Kidney (tissue), 14 donors: ENCODE data around the gene OLA1. TPM values are rescaled to one million over a fixed set of nuclear protein-coding genes. Genes with fewer than 3 reads are reported as not detected.

Experiments
- DNase-seq, 5 donors: peaks; one replicate each; pipeline ENCODE4 v3.0.0-alpha.2; 2013 to 2020
- FAIRE-seq: peaks from 2 replicates; lab custom pipeline; 2012; peaks lifted over from hg19 to GRCh38; lab: Jason Lieb, UNC
- H3K27ac ChIP-seq, 2 donors: one replicate each; pipeline ENCODE4 v1.7.0; 2013; ENCODE audit warnings: low read depth in 2 of 2, low read length in 2 of 2, inconsistent platforms in 1 of 2
- H3K27me3 ChIP-seq: one replicate; pipeline ENCODE4 v1.7.1; 2013; ENCODE audit warnings: low read length, inconsistent platforms; ENCODE audit not compliant: control insufficient read depth, insufficient read depth
- H3K36me3 ChIP-seq, 3 donors: one replicate each; pipeline versions ENCODE4 v1.7.0 to v1.7.1; 2013; ENCODE audit warnings: low read length in 3 of 3, control low read depth in 1 of 3, inconsistent platforms in 1 of 3; ENCODE audit not compliant: insufficient read depth in 3 of 3, control insufficient read depth in 2 of 3
- H3K4me1 ChIP-seq, 3 donors: one replicate each; pipeline versions ENCODE4 v1.7.0 to v1.7.1; 2013; ENCODE audit warnings: low read length in 3 of 3, inconsistent platforms in 1 of 3, low read depth in 1 of 3; ENCODE audit not compliant: control insufficient read depth in 2 of 3, insufficient read depth in 2 of 3
- H3K4me3 ChIP-seq, 3 donors: one replicate each; pipeline versions ENCODE4 v1.7.0 to v1.8.1; 2013; ENCODE audit warnings: low read length in 3 of 3, control low read depth in 1 of 3, inconsistent platforms in 1 of 3
- H3K9ac ChIP-seq, 3 donors: one replicate each; pipeline versions ENCODE4 v1.7.0 to v1.7.1; 2013; ENCODE audit warnings: low read length in 3 of 3, control low read depth in 1 of 3, inconsistent platforms in 1 of 3
- H3K9me3 ChIP-seq, 3 donors: one replicate each; pipeline versions ENCODE4 v1.7.0 to v1.7.1; 2013; ENCODE audit warnings: low read length in 3 of 3, control low read depth in 1 of 3, inconsistent platforms in 1 of 3; ENCODE audit not compliant: control insufficient read depth in 2 of 3, insufficient read depth in 1 of 3
- intact Hi-C: fragments of 100-400 bp; cut with DNase I; formaldehyde crosslinking; loops from one replicate; pipeline ENCODE4 v1.11.1; 2022
- polyA plus RNA-seq: library from polyadenylated mRNA; stranded (reverse); fragments of 350-450 nt; fragmentation: Illumina TruSeq; extraction: RNeasy Lipid Tissue Mini Kit (QIAGEN cat#74804); gene quantifications from one replicate; pipeline ENCODE4 v1.2.3, GENCODE V29; 2014; ENCODE audit warnings: low read depth, low replicate concordance; ENCODE audit not compliant: insufficient read depth
- total RNA-seq: library from RNA; stranded (reverse); fragmentation: NEBNext Ultra II Directional; extraction: Animal tissue kit (Norgen Biotek cat#: 25700); gene quantifications from one replicate; pipeline ENCODE4 v1.2.1, GENCODE V29; 2021
- TF ChIP-seq, protein P1 (sequence below): IDR thresholded peaks from 3 replicates; pipeline ENCODE4 v1.5.1; 2012; ENCODE audit warnings: mild to moderate bottlenecking, moderate library complexity, borderline replicate concordance; ENCODE audit not compliant: insufficient read depth; ENCODE audit errors: extremely low read depth
- donor health status: control.
- donor health status: control.
- donor health status: control.
- donor health status: control.
- donor health status: control.
- donor health status: DM: yes; HTN: yes; CAD: no.
- donor health status: Normal renal cell carcinoma (clear cell type).

The OLA1 gene
- total and polyA plus RNA-seq, 2 donors from 2014 or later: 64.2 to 90.0 TPM

DNA sequence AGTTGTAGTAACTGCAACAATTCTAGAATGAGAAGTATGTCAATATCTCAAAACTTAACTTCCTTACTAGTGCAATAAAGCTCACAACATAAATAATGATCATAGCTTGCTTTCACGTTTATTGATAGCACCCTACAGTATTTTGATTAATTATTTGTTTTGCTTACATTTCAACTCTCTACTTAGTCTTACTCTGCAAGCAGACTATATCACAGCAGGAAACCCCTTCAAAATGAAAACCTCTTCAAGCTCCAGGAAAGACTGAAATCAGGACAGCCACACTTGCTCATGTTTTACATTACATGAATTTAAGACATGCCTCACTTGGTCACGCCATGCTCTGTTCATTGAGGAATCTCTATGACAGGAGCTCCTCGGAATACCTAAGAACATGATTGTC is 3.3 kb downstream of the OLA1 start:
- Histone ChIP-seq H3K4me3 (no peak overlapping the region), H3K27me3 (no peaks in the 10 kb centered on the region), H3K27ac (no peak overlapping the region), H3K9me3 (no peaks in the 10 kb centered on the region), H3K36me3 (peaks cover 0 to 5% (median 2%) of the 10 kb centered on the region in 3 donors), H3K9ac (no peak overlapping the region), H3K4me1 (peaks cover 0 to 5% (median 0%) of the 10 kb centered on the region in 3 donors)
- no peak for FAIRE-seq
- intact Hi-C loops: no loop called here
- DNase-seq: no peak
- TF ChIP-seq, protein P1, sequence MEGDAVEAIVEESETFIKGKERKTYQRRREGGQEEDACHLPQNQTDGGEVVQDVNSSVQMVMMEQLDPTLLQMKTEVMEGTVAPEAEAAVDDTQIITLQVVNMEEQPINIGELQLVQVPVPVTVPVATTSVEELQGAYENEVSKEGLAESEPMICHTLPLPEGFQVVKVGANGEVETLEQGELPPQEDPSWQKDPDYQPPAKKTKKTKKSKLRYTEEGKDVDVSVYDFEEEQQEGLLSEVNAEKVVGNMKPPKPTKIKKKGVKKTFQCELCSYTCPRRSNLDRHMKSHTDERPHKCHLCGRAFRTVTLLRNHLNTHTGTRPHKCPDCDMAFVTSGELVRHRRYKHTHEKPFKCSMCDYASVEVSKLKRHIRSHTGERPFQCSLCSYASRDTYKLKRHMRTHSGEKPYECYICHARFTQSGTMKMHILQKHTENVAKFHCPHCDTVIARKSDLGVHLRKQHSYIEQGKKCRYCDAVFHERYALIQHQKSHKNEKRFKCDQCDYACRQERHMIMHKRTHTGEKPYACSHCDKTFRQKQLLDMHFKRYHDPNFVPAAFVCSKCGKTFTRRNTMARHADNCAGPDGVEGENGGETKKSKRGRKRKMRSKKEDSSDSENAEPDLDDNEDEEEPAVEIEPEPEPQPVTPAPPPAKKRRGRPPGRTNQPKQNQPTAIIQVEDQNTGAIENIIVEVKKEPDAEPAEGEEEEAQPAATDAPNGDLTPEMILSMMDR: no peak

DNA sequence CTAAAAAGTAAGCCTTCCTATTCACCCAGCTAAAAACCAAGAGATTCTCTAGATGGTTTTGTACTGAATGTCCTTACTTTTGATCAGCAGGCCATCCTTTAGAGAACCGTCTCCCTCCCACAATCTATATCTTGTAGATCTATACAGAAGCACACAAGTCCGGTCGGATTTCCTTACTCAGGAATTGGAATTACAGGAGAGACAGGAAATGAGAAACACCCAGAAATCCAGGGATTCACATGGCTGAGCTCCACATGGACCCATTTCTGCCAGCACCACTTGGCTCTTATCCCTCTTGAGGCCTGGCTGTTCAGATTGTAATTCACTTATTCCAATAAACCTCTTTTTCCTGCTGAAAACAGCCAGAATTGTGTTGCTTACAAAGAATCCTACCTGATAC is 4.5 kb downstream of the OLA1 start:
- Histone ChIP-seq H3K36me3 (peaks cover 0 to 5% (median 2%) of the 10 kb centered on the region in 3 donors), H3K9me3 (no peaks in the 10 kb centered on the region), H3K4me1 (peaks cover 0 to 3% (median 0%) of the 10 kb centered on the region in 3 donors), H3K4me3 (no peak overlapping the region), H3K27me3 (no peaks in the 10 kb centered on the region), H3K9ac (no peak overlapping the region), H3K27ac (no peak overlapping the region)
- FAIRE-seq: no peak
- intact Hi-C loops: no loop called here
- TF ChIP-seq, protein P1: no peak
- DNase-seq: no peak

DNA sequence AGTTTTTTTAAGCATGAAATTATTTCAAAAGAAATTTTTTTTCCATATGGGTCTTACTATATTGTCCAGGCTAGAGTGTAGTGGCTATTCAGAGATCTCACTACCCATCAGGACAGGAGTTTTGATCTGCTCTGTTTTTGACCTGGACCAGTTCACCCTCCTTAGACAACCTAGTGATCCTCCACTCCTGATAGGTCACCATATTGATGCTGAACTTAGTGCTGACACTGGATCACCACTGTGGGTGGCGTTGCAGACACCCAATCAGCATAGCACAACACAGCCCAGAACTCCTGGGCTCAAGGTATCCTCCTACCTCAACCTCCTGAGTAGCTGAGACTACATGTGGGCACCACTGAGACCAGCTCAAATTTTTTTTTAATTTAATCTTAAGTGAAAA is 8.2 kb downstream of the OLA1 start:
- Histone ChIP-seq H3K4me3 (no peak overlapping the region), H3K4me1 (no peaks in the 10 kb centered on the region), H3K9me3 (no peaks in the 10 kb centered on the region), H3K27me3 (no peaks in the 10 kb centered on the region), H3K9ac (no peak overlapping the region), H3K36me3 (peaks cover 0 to 5% (median 2%) of the 10 kb centered on the region in 3 donors), H3K27ac (no peak overlapping the region)
- intact Hi-C loops: no loop called here
- DNase-seq (no peak), FAIRE-seq (no peak)
- TF ChIP-seq, protein P1: no peak

DNA sequence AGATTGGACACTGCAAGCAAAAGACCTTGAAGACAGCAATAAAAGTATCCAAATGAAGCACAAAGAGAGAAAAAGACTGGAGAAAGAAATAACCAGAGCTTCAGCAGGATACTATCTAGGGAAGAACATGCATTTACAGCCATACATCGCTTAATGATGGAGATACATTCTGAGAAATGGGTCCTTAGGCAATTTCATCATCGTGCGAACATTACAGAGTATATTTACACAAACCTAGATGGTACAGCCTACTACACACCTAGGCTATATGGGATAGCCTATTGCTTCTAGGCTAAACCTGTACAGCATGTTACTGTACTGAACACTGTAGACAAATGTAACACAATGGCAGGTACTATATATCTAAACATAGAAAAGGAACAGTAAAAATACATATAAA is 11.9 kb downstream of the OLA1 start:
- FAIRE-seq (no peak), DNase-seq (no peak)
- intact Hi-C loops: no loop called here
- H3K27me3 ChIP-seq: no peaks in the 10 kb centered on the region
- no peaks in the 10 kb centered on the region for H3K9me3 ChIP-seq
- no peaks in the 10 kb centered on the region for H3K4me1 ChIP-seq
- H3K4me3 ChIP-seq: no peak overlapping the region
- H3K36me3 ChIP-seq: no peaks in the 10 kb centered on the region
- no peak overlapping the region for H3K27ac ChIP-seq
- TF ChIP-seq, protein P1: no peak
- no peak overlapping the region for H3K9ac ChIP-seq
